SU-DHL-6 (cell line): ENCODE results near the gene MYLK.

ENCODE experiments used
- H2AFZ ChIP-seq: fragments of 200-600 bp; sonication (generic); 2 replicates; pipeline ENCODE4 v1.6.1; 2014; ENCODE audit warnings: low read depth, mild to moderate bottlenecking, moderate library complexity, mixed read lengths, antibody characterized with exemption, low read length; ENCODE audit not compliant: severe bottlenecking
- H3F3A ChIP-seq: fragments of 200-600 bp; shearing (Covaris generic); 2 replicates; pipeline ENCODE4 v1.6.0; 2016; ENCODE audit warnings: antibody characterized with exemption, mild to moderate bottlenecking; ENCODE audit not compliant: insufficient read depth
- H3K27ac ChIP-seq: fragments of 200-600 bp; sonication (generic); 2 replicates; pipeline ENCODE4 v1.5.1; 2016; ENCODE audit warnings: low read depth, mild to moderate bottlenecking, low read length, moderate library complexity, mixed read lengths
- H3K27me3 ChIP-seq: fragments of 200-600 bp; sonication (generic), shearing (Covaris generic); 2 replicates; pipeline ENCODE4 v1.6.0; 2014; ENCODE audit warnings: mild to moderate bottlenecking, low read length
- H3K36me3 ChIP-seq: fragments of 200-600 bp; sonication (generic); 2 replicates; pipeline ENCODE4 v1.6.1; 2014; ENCODE audit warnings: mild to moderate bottlenecking, low read length, mixed read lengths
- H3K4me2 ChIP-seq: fragments of 300-600, 200-600 bp; shearing (Covaris generic), sonication (generic); 2 replicates; pipeline ENCODE4 v1.6.0; 2014; ENCODE audit warnings: low read length, low read depth, mild to moderate bottlenecking; ENCODE audit not compliant: poor library complexity, severe bottlenecking
- H3K4me3 ChIP-seq: fragments of 200-600 bp; sonication (generic); 2 replicates; pipeline ENCODE4 v1.5.1; 2014; ENCODE audit warnings: antibody characterized with exemption, low read length, mild to moderate bottlenecking, mixed read lengths; ENCODE audit not compliant: insufficient read depth, poor library complexity, severe bottlenecking
- H3K79me2 ChIP-seq: fragments of 200-600 bp; sonication (generic); 2 replicates; pipeline ENCODE4 v1.6.1; 2014; ENCODE audit warnings: mild to moderate bottlenecking, low read length, moderate library complexity; ENCODE audit not compliant: insufficient read depth
- H3K9ac ChIP-seq: fragments of 200-600 bp; sonication (generic); 2 replicates; pipeline ENCODE4 v1.7.0; 2014; ENCODE audit warnings: mild to moderate bottlenecking, low read length
- H3K9me2 ChIP-seq: fragments of 200-600 bp; sonication (generic); replicated peaks from 2 replicates; pipeline ENCODE4 v1.6.1; 2014; ENCODE audit warnings: low read length; ENCODE audit not compliant: insufficient read depth
- H3K9me3 ChIP-seq: fragments of 200-600 bp; sonication (generic); 2 replicates; pipeline ENCODE4 v1.6.1; 2014; ENCODE audit warnings: low read length, mixed read lengths; ENCODE audit not compliant: insufficient read depth
- H4K20me1 ChIP-seq: fragments of 200-600 bp; sonication (generic); 2 replicates; pipeline ENCODE4 v1.6.1; 2014; ENCODE audit warnings: low read depth, mild to moderate bottlenecking, antibody characterized with exemption, low read length, moderate library complexity, mixed read lengths
- CTCF ChIP-seq: fragments of 200-600 bp; sonication (generic); IDR thresholded peaks from one replicate; pipeline ENCODE4 v1.5.1; 2017; ENCODE audit warnings: antibody characterized with exemption, mild to moderate bottlenecking, low read length, moderate library complexity; ENCODE audit not compliant: insufficient read depth, poor library complexity, severe bottlenecking
- EZH2phosphoT487 ChIP-seq: fragments of 200-600 bp; sonication (generic), shearing (Covaris generic); conservative IDR thresholded peaks from 2 replicates; pipeline ENCODE4 v1.6.1; 2018; ENCODE audit warnings: mild to moderate bottlenecking, antibody characterized with exemption, low read length, moderate library complexity, mixed read lengths

MYLK gene

GRCh38 chr3:123637841-123638240, 246.3 kb downstream of the MYLK start:
- H2AFZ ChIP-seq: no peak overlapping the region
- H3K36me3 ChIP-seq: no peaks in the 10 kb centered on the region
- no peaks in the 10 kb centered on the region for H3F3A ChIP-seq

GRCh38 chr3:123637131-123637530, 247.0 kb downstream of the MYLK start:
- no peak overlapping the region for H3K27ac ChIP-seq
- H3K9ac ChIP-seq: no peak overlapping the region
- no peaks in the 10 kb centered on the region for H3F3A ChIP-seq
- no peak overlapping the region for H3K4me2 ChIP-seq
- no peaks in the 10 kb centered on the region for H3K79me2 ChIP-seq
- H3K27me3 ChIP-seq: no peaks in the 10 kb centered on the region
- TF ChIP-seq EZH2phosphoT487: no peak
- TF ChIP-seq CTCF: no peak
- no peaks in the 10 kb centered on the region for H4K20me1 ChIP-seq
- H3K4me3 ChIP-seq: no peak overlapping the region
- H3K9me3 ChIP-seq: no peaks in the 10 kb centered on the region
- H3K36me3 ChIP-seq: no peaks in the 10 kb centered on the region
- H2AFZ ChIP-seq: no peak overlapping the region
- H3K9me2 ChIP-seq: no peaks in the 10 kb centered on the region

More at GRCh38 chr3:123637841-123638240, 246.3 kb downstream of the MYLK start:
- Histone ChIP-seq H3K9me3 (no peaks in the 10 kb centered on the region), H3K27ac (no peak overlapping the region), H3K9me2 (no peaks in the 10 kb centered on the region), H3K9ac (no peak overlapping the region), H3K79me2 (no peaks in the 10 kb centered on the region), H3K4me3 (no peak overlapping the region), H4K20me1 (no peaks in the 10 kb centered on the region), H3K27me3 (no peaks in the 10 kb centered on the region), H3K4me2 (no peak overlapping the region)
- TF ChIP-seq EZH2phosphoT487 (no peak), CTCF (no peak)

GRCh38 chr3:123636431-123636841, 247.7 kb downstream of the MYLK start:
- no peak overlapping the region for H3K27ac ChIP-seq
- H3F3A ChIP-seq: no peaks in the 10 kb centered on the region

More at GRCh38 chr3:123636431-123636841, 247.7 kb downstream of the MYLK start:
- H3K4me3 ChIP-seq: no peak overlapping the region
- no peak overlapping the region for H2AFZ ChIP-seq
- H3K4me2 ChIP-seq: no peak overlapping the region
- no peaks in the 10 kb centered on the region for H3K79me2 ChIP-seq
- H3K9ac ChIP-seq: no peak overlapping the region
- H4K20me1 ChIP-seq: no peaks in the 10 kb centered on the region
- H3K36me3 ChIP-seq: no peaks in the 10 kb centered on the region
- H3K9me3 ChIP-seq: no peaks in the 10 kb centered on the region
- H3K9me2 ChIP-seq: no peaks in the 10 kb centered on the region
- TF ChIP-seq CTCF (no peak), EZH2phosphoT487 (no peak)
- no peaks in the 10 kb centered on the region for H3K27me3 ChIP-seq
